Measurements from ENCODE around the gene PRSS8. TPM values are rescaled to one million over a fixed set of nuclear protein-coding genes. Genes with fewer than 3 reads are reported as not detected.

Gene PRSS8
- total RNA-seq, 2 experiments from 2014 or later = not detected

GRCh38 chr16:31117384-31118222 is 17.9 kb downstream of the PRSS8 start, which contains the start of gene KAT8:
KAT8 (plus strand) TSS chr16:31117664; CDS start chr16:31117682, 18 bp downstream.
- Mint-ChIP-seq H3K4me3 (peak within 1 kb of the TSS; percentile 87), H3K9me3 (no peaks in the 10 kb centered on the region), H3K4me1 (ENCODE audit: low read depth) (peaks cover 23% of the 10 kb centered on the region), H3K27me3 (no peaks in the 10 kb centered on the region), H3K27ac (peak within 1 kb of the TSS; percentile 86), H3K36me3 (ENCODE audit: low read depth) (peaks cover 25% of the 10 kb centered on the region)
- intact Hi-C loops (cut with micrococcal nuclease) = loop anchor here (10.0 kb wide), 1 partner anchor 57 kb away; no protein-coding TSS in a partner anchor
- peak; percentile 99 for DNase-seq
- POLR2A ChIA-PET = interaction anchor here (0.6 to 2.5 kb wide), 15 partner anchors 9 to 159 kb away, joined by 3 to 13 read pairs (median 5); partner anchors contain the start of genes BCKDK, FUS, PRSS8 and ZNF646
- ATAC-seq = peak; percentile 95
- CTCF ChIA-PET = interaction anchor here (0.6 to 2.7 kb wide), 4 partner anchors 25 to 164 kb away, joined by 3 to 16 read pairs (median 3); no protein-coding TSS in a partner anchor
- no peak for TF ChIP-seq CTCF (IDR thresholded peaks at IDR 0.05)

- Mint-ChIP-seq H3K36me3 (ENCODE audit: low read depth) (peaks cover 21% of the 10 kb centered on the region), H3K9me3 (no peaks in the 10 kb centered on the region), H3K27me3 (no peaks in the 10 kb centered on the region), H3K27ac (peak overlapping the region; percentile 55), H3K4me1 (ENCODE audit: low read depth) (peaks cover 33% of the 10 kb centered on the region), H3K4me3 (no peak overlapping the region)
- CTCF ChIA-PET = interaction anchor here (2.9 kb wide), 1 partner anchor 28 kb away, joined by 10 read pairs; no protein-coding TSS in a partner anchor
- intact Hi-C loops (cut with micrococcal nuclease) = loop anchor here (10.0 kb wide), 1 partner anchor 60 kb away; no protein-coding TSS in a partner anchor
- DNase-seq (no peak), ATAC-seq (no peak)
- POLR2A ChIA-PET = interaction anchor here (0.7 to 1.0 kb wide), 2 partner anchors 20 to 70 kb away, joined by 3 to 4 read pairs; partner anchors contain the start of gene VKORC1
- no peak for TF ChIP-seq CTCF (IDR thresholded peaks at IDR 0.05)
Measured at GRCh38 chr16:31114468-31114867, 21.1 kb downstream of the PRSS8 start.

- Mint-ChIP-seq H3K36me3 (ENCODE audit: low read depth) (peaks cover 18% of the 10 kb centered on the region), H3K27me3 (no peaks in the 10 kb centered on the region), H3K9me3 (no peaks in the 10 kb centered on the region), H3K4me1 (ENCODE audit: low read depth) (peaks cover 28% of the 10 kb centered on the region), H3K4me3 (no peak overlapping the region), H3K27ac (peak overlapping the region; percentile 78)
- DNase-seq (no peak), ATAC-seq (no peak)
- TF ChIP-seq CTCF (IDR thresholded peaks at IDR 0.05) = no peak
- ChIA-PET POLR2A (interaction anchor here (0.7 to 1.0 kb wide), 2 partner anchors 19 to 40 kb away, joined by 3 to 6 read pairs; partner anchors contain the start of genes VKORC1, ZNF646 and ZNF668), CTCF (interaction anchor here (2.9 kb wide), 1 partner anchor 29 kb away, joined by 10 read pairs; no protein-coding TSS in a partner anchor)
- intact Hi-C loops (cut with micrococcal nuclease) = loop anchor here (10.0 kb wide), 1 partner anchor 61 kb away; no protein-coding TSS in a partner anchor
Measured at GRCh38 chr16:31113121-31114120, 22.1 kb downstream of the PRSS8 start.

GRCh38 chr16:31112711-31113110 is 22.8 kb downstream of the PRSS8 start:
- DNase-seq (no peak), ATAC-seq (no peak)
- no peak for TF ChIP-seq CTCF (IDR thresholded peaks at IDR 0.05)
- Mint-ChIP-seq H3K27ac (no peak overlapping the region), H3K9me3 (no peaks in the 10 kb centered on the region), H3K36me3 (ENCODE audit: low read depth) (peaks cover 18% of the 10 kb centered on the region), H3K4me3 (no peak overlapping the region), H3K27me3 (no peaks in the 10 kb centered on the region), H3K4me1 (ENCODE audit: low read depth) (peaks cover 26% of the 10 kb centered on the region)
- POLR2A ChIA-PET = interaction anchor here (1.0 kb wide), 1 partner anchor 39 kb away, joined by 6 read pairs; the partner anchor contains the start of genes ZNF646 and ZNF668
- intact Hi-C loops (cut with micrococcal nuclease) = loop anchor here (10.0 kb wide), 1 partner anchor 62 kb away; no protein-coding TSS in a partner anchor
- CTCF ChIA-PET = interaction anchor here (1.6 kb wide), 1 partner anchor 29 kb away, joined by 6 read pairs; no protein-coding TSS in a partner anchor

All from activated CD8-positive, alpha-beta T cell treated with anti-CD3 and anti-CD28 coated beads for 36 hours (primary cell).